Measurements from ENCODE around the gene LIMCH1.

LIMCH1 gene

DNA sequence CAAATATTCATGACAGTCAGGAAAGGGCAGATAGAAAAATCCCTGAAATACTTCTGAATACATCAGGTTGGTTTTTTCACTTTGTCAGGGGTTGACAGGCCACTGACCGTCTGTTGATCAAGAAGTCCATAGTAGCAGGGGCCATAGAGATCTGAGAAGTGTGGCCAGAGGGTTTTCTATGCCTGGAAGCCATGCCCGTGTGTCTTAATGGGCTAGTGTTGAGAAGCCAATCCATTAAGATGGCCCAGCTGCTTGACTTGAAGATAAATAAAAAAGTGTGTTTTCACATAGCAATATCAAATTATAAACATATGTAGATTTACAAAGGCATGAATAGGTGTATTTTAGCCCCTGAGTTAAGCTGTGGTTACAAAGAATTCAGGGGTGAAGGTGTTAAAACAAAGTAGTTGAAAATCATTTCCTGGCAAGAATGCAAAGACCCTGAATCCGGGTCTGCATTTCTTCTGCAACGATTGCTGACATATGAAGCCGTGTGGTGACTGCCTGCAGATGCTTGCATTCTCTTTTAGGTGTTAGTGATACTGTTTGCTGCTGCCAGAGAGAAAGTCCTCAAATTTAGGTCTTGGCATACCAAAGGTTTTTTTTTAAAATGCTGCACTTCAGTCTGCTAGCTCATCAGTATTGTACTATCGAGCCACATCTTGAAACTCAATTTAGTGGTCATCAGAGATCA lies 9.3 kb upstream of the LIMCH1 start:
- no peak for DNase-seq (ENCODE audit: low spot score)

DNA sequence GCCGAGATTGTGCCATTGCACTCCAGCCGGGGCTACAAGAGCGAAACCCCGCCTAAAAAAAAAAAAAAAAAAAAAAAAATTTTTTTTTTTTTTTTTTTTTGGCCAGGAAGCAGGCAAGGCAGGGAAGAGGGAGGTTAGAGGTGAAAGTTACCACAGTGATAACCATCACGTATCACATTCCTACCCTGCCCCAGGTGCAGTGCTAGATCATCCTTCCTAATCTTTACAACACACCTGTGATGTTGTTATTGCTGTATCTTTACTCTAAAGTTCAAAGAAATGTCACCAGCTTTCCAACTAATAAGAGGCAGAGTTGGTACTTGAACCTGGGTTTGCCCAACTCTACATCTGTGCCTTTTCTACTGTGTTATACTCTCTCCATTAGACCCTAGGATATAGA lies 7.2 kb upstream of the LIMCH1 start:
- no peak for DNase-seq (ENCODE audit: low spot score)

DNA sequence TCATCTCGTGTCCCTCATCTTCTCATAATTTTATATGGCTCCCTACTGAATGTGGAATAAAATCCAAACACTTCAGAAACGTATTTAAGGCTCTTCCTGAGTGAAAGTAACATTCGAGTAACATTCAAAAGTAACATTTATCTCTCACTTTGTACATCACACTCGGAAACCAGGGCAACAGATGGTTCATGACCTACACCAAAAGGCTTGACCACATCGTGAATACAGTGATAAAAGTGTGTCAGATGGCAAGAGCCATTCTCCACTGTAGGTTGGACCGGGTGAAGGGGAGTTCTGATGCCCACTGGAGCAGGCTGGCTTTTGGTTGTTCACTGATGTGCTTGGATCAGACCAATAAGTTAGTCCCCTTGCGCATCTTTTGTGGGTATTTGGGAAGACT lies 5.6 kb upstream of the LIMCH1 start:
- no peak for DNase-seq (ENCODE audit: low spot score)

DNA sequence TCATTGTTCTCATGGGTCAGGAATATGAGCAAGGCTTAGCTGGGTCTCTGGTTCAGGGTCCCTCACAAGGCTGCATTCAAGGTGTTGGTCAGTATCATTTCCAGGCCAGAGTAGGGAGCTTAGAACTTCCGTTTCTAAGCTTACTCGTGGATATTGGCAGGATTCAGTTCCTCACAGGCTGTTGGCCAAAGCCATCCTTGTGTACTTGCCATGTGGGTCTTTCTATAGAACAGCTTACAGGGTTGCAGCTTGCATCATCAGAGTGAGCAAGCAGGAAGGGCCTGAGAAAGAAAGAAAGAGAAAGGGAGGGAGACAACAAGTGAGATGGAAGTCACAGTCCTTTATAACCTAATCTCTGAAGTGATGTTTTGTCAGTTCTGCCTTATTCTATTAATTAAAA lies 5.1 kb upstream of the LIMCH1 start:
- DNase-seq (ENCODE audit: low spot score), result no peak

DNA sequence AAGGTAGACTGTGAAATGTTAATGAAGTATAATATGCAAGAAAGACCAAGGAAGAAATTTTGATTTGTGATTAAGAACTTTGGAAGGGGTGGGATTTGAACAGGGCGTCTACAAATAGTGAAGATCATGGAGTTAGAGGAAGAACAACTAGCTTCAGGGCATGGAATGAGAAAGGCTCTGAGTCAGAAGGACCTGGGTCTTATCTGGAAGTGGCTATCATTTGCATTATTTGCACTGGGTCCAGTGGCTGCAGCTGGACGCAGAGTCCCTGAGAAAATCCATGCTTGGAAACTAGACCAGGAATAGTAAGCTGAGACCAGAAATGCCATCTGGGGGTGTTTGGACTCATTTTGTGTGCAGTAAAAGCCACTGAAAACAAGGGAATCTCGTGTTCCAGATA lies 4.3 kb upstream of the LIMCH1 start:
- DNase-seq (ENCODE audit: low spot score), result no peak

DNA sequence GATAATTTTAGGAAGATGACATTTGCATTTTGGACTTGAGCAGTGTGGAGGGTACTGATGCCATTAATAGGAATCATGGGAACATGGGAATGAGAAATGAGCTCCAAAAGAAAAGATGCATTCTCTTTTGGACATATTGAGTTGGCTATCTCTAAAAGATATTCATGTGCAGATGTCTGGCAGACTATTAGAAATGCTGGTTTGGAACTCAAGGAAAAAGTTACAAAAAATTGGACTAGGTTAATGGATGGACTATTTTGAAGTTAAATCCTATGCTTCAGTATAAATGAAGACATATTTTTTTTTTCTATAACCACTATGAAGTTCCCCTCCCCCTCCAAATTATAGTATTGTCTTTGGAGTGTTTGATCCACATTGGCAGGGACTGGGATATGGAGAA lies 3.6 kb upstream of the LIMCH1 start:
- DNase-seq (ENCODE audit: low spot score), result no peak

DNA sequence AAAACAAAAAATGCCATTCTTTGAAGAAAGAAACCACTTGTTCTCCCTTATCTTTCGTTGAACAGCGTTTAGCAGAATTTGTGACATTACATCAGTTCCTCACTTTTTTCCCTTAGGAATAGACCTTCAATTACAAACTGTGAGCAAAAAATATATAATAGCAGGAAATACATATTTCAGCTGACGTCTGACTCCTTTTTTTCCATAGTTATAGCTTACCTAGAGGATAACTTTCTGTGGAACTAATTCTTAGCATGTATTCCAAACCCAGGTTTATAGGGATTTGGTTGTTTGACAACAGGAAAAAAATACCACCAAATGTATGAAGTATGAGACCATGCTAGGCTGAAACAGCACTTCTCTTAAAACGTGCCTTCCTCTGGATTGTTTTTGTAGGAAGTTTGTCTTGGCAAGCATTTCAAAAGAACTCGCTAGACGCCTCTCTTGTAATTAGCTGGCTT lies 2.0 kb upstream of the LIMCH1 start:
- DNase-seq (ENCODE audit: low spot score), result no peak

DNA sequence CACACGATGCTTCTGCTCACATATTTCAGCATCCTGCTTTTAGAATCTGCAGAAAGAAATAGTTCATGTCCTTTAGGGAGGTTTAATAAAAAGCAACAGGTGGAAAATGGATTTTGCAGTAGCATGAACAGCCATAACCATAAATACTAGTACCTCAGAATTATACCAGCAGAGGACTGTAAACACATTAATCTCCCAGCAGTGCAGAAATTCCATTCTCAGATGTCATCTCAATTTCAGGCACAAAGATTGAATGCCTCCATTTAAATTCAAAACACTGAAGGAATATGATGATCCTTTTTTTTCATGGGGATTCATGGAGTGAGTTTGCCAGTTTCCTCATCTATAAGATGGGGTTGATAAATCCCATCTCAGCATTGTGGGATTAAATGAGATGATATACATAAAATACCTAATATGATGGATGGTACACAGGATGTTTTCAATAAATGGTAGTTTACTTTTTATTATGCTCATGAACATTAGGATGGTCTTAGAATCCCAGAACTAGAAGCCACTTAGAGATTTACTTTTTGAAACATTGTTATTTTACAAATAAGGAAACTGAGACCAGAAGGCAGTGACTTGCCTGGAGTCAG lies 566 bp upstream of the LIMCH1 start:
- no peak for DNase-seq (ENCODE audit: low spot score)

DNA sequence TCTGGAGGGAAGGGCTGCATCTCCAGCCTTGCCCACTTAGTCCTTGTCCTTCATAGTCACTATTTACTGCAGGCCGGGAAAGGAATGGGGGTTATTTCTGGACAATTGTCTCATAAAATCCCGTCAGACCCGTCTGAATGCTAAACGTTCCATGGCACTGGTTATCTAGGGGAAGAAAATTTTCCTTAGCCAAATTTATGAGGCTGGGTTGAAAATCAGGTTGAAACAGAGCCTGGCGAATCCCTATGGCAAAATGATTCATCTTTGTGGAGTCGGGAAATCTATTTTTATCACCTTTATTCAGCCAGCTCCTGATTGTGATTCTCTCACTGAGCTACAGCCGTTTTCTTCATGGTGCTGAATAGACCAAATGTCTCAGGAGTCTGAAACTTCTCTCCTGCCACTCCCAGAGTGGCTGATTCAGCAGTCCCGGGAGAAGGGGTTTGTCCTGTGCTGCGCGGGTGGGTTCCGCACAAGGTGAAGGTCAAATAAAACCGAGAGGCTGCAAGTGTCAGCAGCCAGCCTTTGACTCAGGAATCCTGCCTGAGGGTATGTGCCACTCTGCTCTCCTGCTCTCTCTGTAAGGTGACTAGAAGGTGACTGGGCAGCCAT lies 1.0 kb downstream of the LIMCH1 start:
- DNase-seq (ENCODE audit: low spot score), result no peak

DNA sequence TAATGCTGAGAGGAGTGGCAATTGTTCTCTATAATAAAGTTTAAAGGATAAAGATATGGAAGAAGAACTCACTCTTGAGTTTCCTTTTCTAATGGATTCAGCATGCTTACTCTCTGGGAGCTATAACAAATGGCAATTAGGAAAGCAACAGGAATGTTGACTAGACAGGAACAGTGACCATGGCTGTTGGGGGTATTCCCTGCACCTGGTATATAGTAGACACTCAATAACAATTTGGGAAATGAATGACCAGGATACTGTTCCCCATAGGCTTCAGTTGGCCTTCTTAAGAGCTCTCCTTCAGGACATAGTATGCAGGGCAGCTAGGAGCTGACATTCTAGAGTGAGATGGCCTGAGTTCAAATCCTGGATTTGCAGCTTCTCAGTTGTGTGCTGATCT lies 1.8 kb downstream of the LIMCH1 start:
- no peak for DNase-seq (ENCODE audit: low spot score)

DNA sequence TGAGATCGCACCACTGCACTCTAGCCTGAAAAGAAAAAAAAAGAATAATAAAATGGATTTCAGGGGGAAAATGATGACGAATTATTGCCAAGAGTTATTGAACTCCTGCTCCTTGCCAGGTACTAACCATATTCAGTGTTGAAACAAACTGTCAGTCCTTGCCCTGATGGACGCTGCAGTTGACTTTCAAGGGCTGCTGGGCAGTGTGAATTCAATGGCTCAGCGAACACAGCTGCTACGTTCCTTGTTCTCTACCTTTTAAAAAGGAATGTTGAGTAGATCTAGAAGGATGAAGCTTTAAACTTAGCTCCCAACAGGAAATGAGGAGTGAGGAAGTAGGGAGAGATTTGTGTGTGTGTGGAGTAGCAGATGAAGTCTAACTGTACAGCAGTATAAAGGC lies 2.7 kb downstream of the LIMCH1 start:
- no peak for DNase-seq (ENCODE audit: low spot score)

DNA sequence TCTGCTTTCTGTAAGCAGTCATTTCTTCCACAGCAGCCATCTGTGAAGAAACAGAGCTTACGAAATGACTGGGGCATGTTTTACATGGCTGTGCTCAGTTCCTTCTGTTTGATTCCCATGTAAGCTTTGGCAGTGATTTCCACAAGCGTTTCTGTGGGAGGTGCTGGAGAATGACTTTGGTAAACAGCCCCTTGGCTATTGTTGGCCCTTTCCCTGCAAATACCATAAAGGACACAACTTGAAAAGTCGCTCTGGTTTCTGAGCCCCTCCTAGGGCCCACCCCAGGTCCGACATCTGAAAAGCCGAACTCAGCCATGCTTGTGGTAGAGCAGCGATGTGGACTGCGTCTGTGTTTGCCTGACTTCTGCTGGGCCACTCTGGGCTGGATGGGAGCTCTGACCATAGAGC lies 3.7 kb downstream of the LIMCH1 start:
- no peak for DNase-seq (ENCODE audit: low spot score)

DNA sequence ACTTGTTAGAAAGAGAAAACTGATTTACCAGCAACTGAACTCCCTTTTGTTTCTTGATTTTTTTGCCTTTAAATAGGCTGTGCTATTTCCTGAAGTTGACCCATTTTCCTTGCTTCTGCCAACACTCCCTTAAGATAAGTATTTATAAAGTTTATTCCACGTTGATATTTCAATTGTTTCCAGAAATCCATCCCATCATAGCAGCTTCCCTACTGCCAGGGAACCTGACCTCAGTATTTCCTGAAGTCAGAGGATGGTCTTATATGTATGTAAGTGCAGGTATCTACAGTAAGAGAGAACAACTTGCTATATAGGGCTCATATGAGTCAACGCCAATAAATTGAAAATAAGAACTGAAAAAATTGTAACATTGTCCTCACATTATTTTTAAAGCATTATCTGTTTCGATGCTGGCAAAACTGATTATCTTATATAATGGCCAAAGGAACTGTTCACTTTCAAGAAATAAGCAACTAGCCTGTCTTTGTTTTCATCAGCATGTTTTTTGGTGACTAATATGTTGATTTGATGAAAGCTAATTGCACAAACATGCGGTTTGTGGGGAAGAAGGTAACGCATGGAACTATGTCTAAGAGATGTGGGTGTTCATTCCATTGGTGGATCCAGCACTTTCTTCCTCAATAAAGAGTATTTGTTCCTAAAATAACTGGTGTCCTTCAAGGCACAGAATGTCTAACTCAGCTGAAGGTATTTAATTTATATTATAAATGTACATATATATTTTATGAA lies 4.7 kb downstream of the LIMCH1 start:
- DNase-seq (ENCODE audit: low spot score), result no peak

DNA sequence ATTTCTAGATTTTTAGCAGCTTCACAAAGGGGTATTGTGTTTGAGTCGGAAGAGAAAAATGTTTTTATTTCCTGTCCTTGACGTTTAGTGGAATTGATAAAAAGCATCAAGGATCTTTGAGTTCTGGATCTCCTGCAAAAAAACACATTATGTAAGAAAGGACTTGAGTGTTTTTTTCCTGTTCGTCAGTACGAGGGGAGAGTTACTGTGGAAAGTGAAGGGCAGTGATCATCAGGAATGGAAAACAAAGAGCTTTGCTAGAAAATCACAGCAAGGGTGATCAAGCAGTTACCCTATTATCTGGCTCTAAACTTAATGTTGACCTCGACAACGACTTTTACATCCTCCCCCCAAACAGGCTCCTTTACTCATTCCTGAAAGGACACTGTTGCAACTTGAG lies 7.3 kb downstream of the LIMCH1 start:
- no peak for DNase-seq (ENCODE audit: low spot score)

DNA sequence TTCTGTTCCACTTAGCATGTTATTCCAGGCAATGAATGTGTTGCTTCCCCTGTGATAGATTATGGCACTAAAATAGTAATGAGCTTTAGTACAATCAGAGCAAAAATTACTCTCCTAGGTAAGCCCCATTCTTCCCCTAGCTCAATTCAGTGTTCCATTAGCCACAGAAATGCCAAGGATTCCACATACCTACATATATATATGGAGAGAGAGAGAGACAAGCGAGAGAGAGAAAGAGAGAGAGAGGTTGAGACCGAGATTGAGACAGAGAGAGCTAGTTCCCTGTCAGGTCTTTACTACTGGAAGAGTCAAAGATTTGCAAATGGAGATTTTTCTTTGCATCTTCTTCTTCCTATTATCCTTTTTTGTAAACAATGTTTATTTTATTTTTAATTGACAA lies 8.7 kb downstream of the LIMCH1 start:
- DNase-seq (ENCODE audit: low spot score), result no peak

DNA sequence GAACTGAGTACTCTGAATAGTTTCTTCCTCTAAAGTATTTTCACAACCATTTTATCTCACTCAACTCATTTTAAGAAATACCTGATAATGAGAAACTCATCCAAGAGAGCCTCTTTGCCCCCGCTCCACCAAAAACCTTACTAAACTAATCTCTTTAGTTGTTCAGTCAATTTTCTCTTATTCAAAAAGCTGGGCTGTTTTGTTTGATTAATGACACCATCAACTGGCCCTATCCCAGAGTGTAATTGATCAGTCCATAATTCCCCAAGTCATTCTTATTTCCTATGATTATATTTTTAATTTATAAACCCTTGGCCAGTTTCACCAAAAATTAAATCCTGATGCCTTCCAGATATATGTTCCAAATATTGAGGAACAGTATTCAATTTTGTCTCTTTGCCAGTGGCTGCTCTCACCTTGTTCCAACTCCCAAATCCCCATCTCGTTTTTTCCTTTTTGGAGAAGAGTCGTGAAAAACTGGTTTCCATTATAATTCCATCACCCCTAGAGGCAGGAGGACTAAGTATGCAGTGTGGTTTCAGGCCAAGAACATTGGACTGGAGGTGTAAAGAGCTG lies 10.4 kb downstream of the LIMCH1 start:
- no peak for DNase-seq (ENCODE audit: low spot score)

DNA sequence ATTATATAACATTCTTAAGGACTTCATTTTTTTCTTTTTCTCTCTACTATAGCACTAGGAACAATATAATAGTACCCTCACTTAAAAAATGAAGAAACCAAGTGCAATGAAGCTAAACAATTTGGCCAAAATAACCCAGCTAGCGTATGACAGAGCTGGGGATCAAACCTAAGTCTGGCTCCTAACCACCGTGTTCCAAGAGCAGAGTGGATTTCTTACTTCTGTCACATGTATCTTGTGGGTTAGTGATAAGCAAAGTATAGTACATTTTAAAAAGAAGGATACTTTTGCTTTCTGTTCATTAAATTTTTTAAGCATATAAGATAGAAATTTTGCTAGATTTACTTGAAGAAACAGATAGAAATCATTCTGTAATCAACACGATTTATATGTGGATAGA lies 11.5 kb downstream of the LIMCH1 start:
- no peak for DNase-seq (ENCODE audit: low spot score)

DNA sequence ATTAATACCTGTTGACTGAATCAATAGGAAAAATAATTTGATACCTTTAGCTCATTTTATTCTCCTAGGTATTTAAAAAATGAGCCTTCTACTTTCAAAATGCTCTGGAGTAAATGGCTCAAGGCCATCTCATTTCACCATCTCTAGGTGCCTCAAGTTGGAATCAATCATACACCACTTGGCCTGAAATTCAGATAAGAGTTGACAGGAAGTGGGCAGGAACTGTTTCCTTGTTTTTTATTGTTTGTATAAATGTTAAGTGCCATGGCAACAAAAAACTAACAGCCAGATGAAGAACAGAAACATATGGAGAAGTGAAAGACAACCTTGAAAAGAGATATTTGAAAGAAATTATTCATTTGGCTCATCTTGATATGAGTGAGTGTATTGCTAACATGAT lies 12.4 kb downstream of the LIMCH1 start:
- DNase-seq (ENCODE audit: low spot score), result no peak

DNA sequence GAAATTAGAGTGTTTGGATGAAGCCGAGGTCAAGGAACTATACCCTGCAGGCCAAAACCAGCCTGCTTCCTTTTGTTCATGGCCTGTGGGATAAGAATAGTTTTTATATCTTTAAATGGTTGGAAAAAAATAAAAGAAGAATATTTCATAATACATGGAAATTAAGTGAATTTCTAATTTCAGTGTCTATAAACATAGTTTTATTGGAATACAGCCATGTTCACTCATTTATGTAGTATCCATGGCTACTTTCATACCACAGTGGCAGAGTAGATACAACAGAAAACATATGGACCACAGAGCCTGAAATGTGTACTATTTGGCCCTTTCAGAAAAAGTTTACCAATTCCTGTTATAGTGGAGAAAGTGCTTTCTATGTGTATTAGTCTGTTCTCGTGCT lies 13.6 kb downstream of the LIMCH1 start:
- DNase-seq (ENCODE audit: low spot score), result no peak

DNA sequence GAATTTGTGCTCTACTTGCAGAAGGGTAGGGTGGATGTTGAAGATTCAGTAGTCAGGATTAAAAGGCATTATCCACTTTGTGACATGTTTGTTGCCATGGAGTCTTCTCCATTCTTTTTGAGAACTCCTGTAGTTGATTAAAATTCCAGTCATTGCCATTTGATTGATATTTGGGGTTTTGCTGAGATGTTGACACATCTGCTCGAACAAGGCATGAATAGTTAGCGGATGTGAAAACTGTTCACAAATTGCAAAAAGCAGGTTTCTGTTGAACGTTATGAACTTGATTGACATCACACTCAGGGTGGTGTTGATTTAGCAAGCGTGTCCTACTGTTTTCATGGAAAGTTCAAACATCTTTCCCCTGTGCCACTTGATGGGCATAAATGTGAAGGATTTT lies 16.9 kb downstream of the LIMCH1 start:
- no peak for DNase-seq (ENCODE audit: low spot score)

DNA sequence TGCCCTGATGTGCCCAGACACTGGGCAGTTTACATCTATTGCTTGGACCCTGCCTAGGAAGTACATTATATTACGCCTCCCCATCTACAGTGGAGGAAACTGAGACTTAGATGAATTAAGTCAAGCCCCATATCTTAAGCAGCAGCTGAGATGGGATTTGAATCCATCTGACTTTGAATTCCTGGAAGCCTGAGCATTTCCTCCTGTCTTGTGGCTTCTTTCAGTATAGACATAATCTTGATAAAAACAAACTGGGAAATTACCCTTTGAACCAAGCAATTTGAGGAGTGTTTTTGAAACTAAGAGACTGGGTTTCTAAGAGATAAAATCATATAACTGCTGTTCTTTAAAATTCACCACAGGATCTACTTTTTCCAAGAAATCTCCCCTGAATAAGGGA lies 18.6 kb downstream of the LIMCH1 start:
- DNase-seq (ENCODE audit: low spot score), result no peak

DNA sequence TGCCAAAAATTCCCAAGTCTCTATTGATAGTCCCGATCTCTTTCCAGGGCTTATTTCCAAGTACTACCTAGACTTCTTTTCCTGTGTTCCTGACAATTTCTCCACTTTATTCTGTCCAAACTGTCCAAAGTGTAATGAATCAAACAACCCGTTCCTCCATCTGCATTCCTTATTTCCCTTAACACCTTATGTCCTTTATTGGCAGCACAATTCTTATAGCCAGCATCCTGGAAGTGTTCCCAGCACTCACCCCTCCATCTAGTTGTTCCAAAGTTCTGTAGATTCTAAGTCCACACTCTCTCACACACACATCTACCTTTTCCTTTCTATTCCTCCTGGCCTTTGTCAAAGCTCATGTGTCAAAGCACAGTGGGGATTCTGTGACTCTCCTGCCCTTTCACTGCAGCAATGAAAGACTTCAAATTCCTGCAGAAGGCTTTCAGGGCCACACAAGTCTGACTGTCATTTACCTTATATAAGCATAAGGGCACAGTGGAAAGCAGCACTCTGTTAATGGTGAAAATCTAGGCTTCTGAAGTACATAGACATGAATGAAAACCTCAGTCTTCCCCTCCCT lies 22.1 kb downstream of the LIMCH1 start:
- DNase-seq (ENCODE audit: low spot score), result no peak
